H1 (cell line): ENCODE data around the gene OLFML2B. TPM values are rescaled to one million over a fixed set of nuclear protein-coding genes. Genes with fewer than 3 reads are reported as not detected.

Experiments
- CTCF ChIA-PET: fragments of 300-600 bp; sonication (Branson Sonifier 250); formaldehyde crosslinking; loops from one replicate; lab custom pipeline; 2021; ENCODE audit not compliant: partially characterized antibody; lab: Charles Lee
- POLR2A ChIA-PET: fragments of 300-600 bp; sonication (Branson Sonifier 250); formaldehyde crosslinking; loops from one replicate; lab custom pipeline; 2021; ENCODE audit warnings: inconsistent platforms; ENCODE audit not compliant: partially characterized antibody; lab: Charles Lee
- DNase-seq, 2 experiments: peaks; one replicate each; pipeline versions ENCODE4 v3.0.0 to v3.0.0-alpha.2; 2010 to 2022; ENCODE audit warnings: low spot score in 2 of 2, low read depth in 1 of 2, mixed read lengths in 1 of 2
- FAIRE-seq: peaks from 2 replicates; lab custom pipeline; 2011; peaks lifted over from hg19 to GRCh38; lab: Jason Lieb, UNC
- H2AFZ ChIP-seq: 2 replicates; pipeline ENCODE4 v1.8.1; 2012; ENCODE audit warnings: low read length, inconsistent platforms
- H2AK5ac ChIP-seq: 2 replicates; pipeline ENCODE4 v1.6.1; 2013; ENCODE audit warnings: low read depth, low read length
- H2BK120ac ChIP-seq: replicated peaks from 2 replicates; pipeline ENCODE3; 2013; ENCODE audit warnings: low read depth, low read length, inconsistent platforms
- H2BK12ac ChIP-seq: 2 replicates; pipeline ENCODE4 v1.6.1; 2013; ENCODE audit warnings: low read depth, low read length
- H2BK15ac ChIP-seq: 2 replicates; pipeline ENCODE4 v1.6.1; 2013; ENCODE audit warnings: low read length
- H2BK20ac ChIP-seq: 2 replicates; pipeline ENCODE4 v1.6.1; 2013; ENCODE audit warnings: low read length
- H2BK5ac ChIP-seq: 2 replicates; pipeline ENCODE4 v1.6.1; 2013; ENCODE audit warnings: low read depth, low read length
- H3K14ac ChIP-seq: 2 replicates; pipeline ENCODE4 v1.6.1; 2013; ENCODE audit warnings: inconsistent platforms; ENCODE audit not compliant: insufficient read length
- H3K18ac ChIP-seq: 2 replicates; pipeline ENCODE4 v1.6.1; 2013; ENCODE audit warnings: low read length; ENCODE audit errors: extremely low read depth
- H3K23ac ChIP-seq: 2 replicates; pipeline ENCODE4 v1.6.1; 2013; ENCODE audit warnings: inconsistent platforms; ENCODE audit not compliant: insufficient read length
- H3K23me2 ChIP-seq: 2 replicates; pipeline ENCODE4 v1.6.1; 2013; ENCODE audit warnings: low read depth, low read length
- H3K27ac ChIP-seq: 2 replicates; pipeline ENCODE4 v1.6.1; 2011; ENCODE audit warnings: low read depth, low read length, inconsistent platforms
- H3K27me3 ChIP-seq, 4 experiments: replicated peaks in 1 of 4; 1 replicate in 1 of 4; 2 replicates in 3 of 4; pipeline versions ENCODE4 v1.6.1 to v1.8.1; 2011 to 2013; ENCODE audit warnings: low read length in 3 of 4, mild to moderate bottlenecking in 3 of 4, inconsistent platforms in 2 of 4, mixed read lengths in 2 of 4, moderate library complexity in 1 of 4; ENCODE audit not compliant: control insufficient read depth in 3 of 4, insufficient read depth in 3 of 4; ENCODE audit errors: extremely low read depth in 1 of 4
- H3K36me3 ChIP-seq, 4 experiments: 2 replicates each; pipeline versions ENCODE4 v1.6.1 to v1.8.1; 2011 to 2013; ENCODE audit warnings: mild to moderate bottlenecking in 4 of 4, low read length in 3 of 4, moderate library complexity in 2 of 4, control low read depth in 1 of 4, inconsistent platforms in 1 of 4; ENCODE audit not compliant: insufficient read depth in 4 of 4, control insufficient read depth in 2 of 4
- H3K4ac ChIP-seq: replicated peaks from 2 replicates; pipeline ENCODE3; 2013; ENCODE audit warnings: low read length, low read depth, mixed read lengths, inconsistent platforms; ENCODE audit not compliant: insufficient read length
- H3K4me1 ChIP-seq, 4 experiments: replicated peaks in 1 of 4; 1 replicate in 1 of 4; 2 replicates in 3 of 4; pipeline versions ENCODE4 v1.6.1 to v1.8.1; 2011 to 2013; ENCODE audit warnings: low read length in 3 of 4, inconsistent platforms in 2 of 4, mixed read lengths in 1 of 4; ENCODE audit not compliant: insufficient read depth in 4 of 4, control insufficient read depth in 3 of 4
- H3K4me2 ChIP-seq, 2 experiments: 2 replicates each; pipeline versions ENCODE4 v1.6.1 to v1.8.1; 2011 to 2013; ENCODE audit warnings: low read depth in 2 of 2, low read length in 2 of 2, control low read depth in 1 of 2, inconsistent platforms in 1 of 2, mild to moderate bottlenecking in 1 of 2; ENCODE audit not compliant: insufficient read depth in 1 of 2
- H3K4me3 ChIP-seq, 4 experiments: fragments of 200-600, 300-600 bp in 1 of 4; sonication (generic), shearing (Covaris generic), sonication (Bioruptor Twin) in 1 of 4; 2 replicates each; pipeline versions ENCODE4 v1.5.1 to v1.8.1; 2011 to 2016; ENCODE audit warnings: low read length in 4 of 4, low read depth in 3 of 4, control low read depth in 2 of 4, inconsistent platforms in 2 of 4, mild to moderate bottlenecking in 2 of 4, mixed read lengths in 1 of 4, moderate library complexity in 1 of 4; ENCODE audit not compliant: insufficient read depth in 2 of 4; ENCODE audit errors: extremely low read depth in 1 of 4
- H3K56ac ChIP-seq: replicated peaks from 2 replicates; pipeline ENCODE3; 2013; ENCODE audit warnings: low read depth, mild to moderate bottlenecking, mixed read lengths, low read length, inconsistent platforms; ENCODE audit not compliant: insufficient read length
- H3K79me1 ChIP-seq: 2 replicates; pipeline ENCODE4 v1.6.1; 2013; ENCODE audit warnings: low read depth, low read length, control low read depth
- H3K79me2 ChIP-seq, 2 experiments: 2 replicates each; pipeline versions ENCODE4 v1.6.1 to v1.8.1; 2012 to 2013; ENCODE audit warnings: low read length in 2 of 2, mild to moderate bottlenecking in 2 of 2, inconsistent platforms in 1 of 2; ENCODE audit not compliant: insufficient read depth in 2 of 2, control insufficient read depth in 1 of 2
- H3K9ac ChIP-seq, 4 experiments: replicated peaks in 1 of 4; 1 replicate in 1 of 4; 2 replicates in 3 of 4; pipeline versions ENCODE4 v1.6.1 to v1.8.1; 2011 to 2013; ENCODE audit warnings: low read depth in 3 of 4, low read length in 3 of 4, control low read depth in 2 of 4, mild to moderate bottlenecking in 2 of 4, moderate library complexity in 2 of 4, inconsistent platforms in 1 of 4; ENCODE audit errors: extremely low read depth in 1 of 4
- H3K9me3 ChIP-seq, 2 experiments: 2 replicates each; pipeline versions ENCODE4 v1.6.1 to v1.8.1; 2012 to 2013; ENCODE audit warnings: mild to moderate bottlenecking in 2 of 2, moderate library complexity in 2 of 2, control low read depth in 1 of 2, inconsistent platforms in 1 of 2, low read depth in 1 of 2, low read length in 1 of 2, mixed read lengths in 1 of 2; ENCODE audit not compliant: insufficient read depth in 2 of 2
- H4K20me1 ChIP-seq, 2 experiments: replicated peaks in 1 of 2; 2 replicates each; pipeline versions ENCODE3 to v1.8.1; 2011 to 2013; ENCODE audit warnings: inconsistent platforms in 2 of 2, low read length in 2 of 2, mild to moderate bottlenecking in 1 of 2; ENCODE audit not compliant: insufficient read depth in 2 of 2, control insufficient read depth in 1 of 2
- H4K5ac ChIP-seq: 2 replicates; pipeline ENCODE4 v1.6.1; 2013; ENCODE audit warnings: low read length, low read depth, mixed read lengths, inconsistent platforms; ENCODE audit not compliant: insufficient read length
- H4K8ac ChIP-seq: 2 replicates; pipeline ENCODE4 v1.8.0; 2013; ENCODE audit warnings: mild to moderate bottlenecking, moderate library complexity, low read length, inconsistent platforms; ENCODE audit not compliant: insufficient read depth; ENCODE audit errors: extremely low read depth
- H4K91ac ChIP-seq: replicated peaks from 2 replicates; pipeline ENCODE3; 2013; ENCODE audit warnings: low read length, mixed read lengths, inconsistent platforms; ENCODE audit not compliant: insufficient read length
- BCL11A ChIP-seq, 2 experiments: IDR thresholded peaks; one replicate each; pipeline ENCODE4 v1.6.1; 2011; ENCODE audit warnings: low read depth in 2 of 2, low read length in 2 of 2, mild to moderate bottlenecking in 2 of 2
- BRCA1 ChIP-seq: IDR thresholded peaks from 2 replicates; pipeline ENCODE4 v1.6.1; 2012; ENCODE audit warnings: low read depth, low read length, improper control_type of control experiment
- CBX8 ChIP-seq: fragments of 300-800, 300-1000 bp; sonication (generic); IDR thresholded peaks from 2 replicates; pipeline ENCODE4 v1.7.1; 2016; ENCODE audit warnings: low read depth, low read length, borderline replicate concordance
- CEBPB ChIP-seq: IDR thresholded peaks from 2 replicates; pipeline ENCODE4 v1.6.1; 2012; ENCODE audit warnings: low read depth, low read length
- CHD1 ChIP-seq: IDR thresholded peaks from 2 replicates; pipeline ENCODE4 v1.6.1; 2012; ENCODE audit warnings: low read depth, low read length, improper control_type of control experiment
- GABPA ChIP-seq: IDR thresholded peaks from 2 replicates; pipeline ENCODE4 v1.6.1; 2011; ENCODE audit warnings: mild to moderate bottlenecking, low read length, moderate library complexity, borderline replicate concordance; ENCODE audit not compliant: insufficient read depth
- KDM1A ChIP-seq: fragments of 200-600, 300-600 bp; sonication (generic); IDR thresholded peaks from 2 replicates; pipeline ENCODE4 v1.7.1; 2016; ENCODE audit warnings: mild to moderate bottlenecking, low read length, borderline replicate concordance
- KDM5A ChIP-seq: fragments of 200-600 bp; IDR thresholded peaks from 2 replicates; pipeline ENCODE4 v1.7.1; 2012; ENCODE audit warnings: mild to moderate bottlenecking, low read length, inconsistent platforms, mixed read lengths
- SIN3A ChIP-seq, 2 experiments: IDR thresholded peaks in 1 of 2; conservative IDR thresholded peaks in 1 of 2; 2 replicates each; pipeline ENCODE4 v1.6.1; 2011 to 2012; ENCODE audit warnings: low read length in 2 of 2, improper control_type of control experiment in 1 of 2, low read depth in 1 of 2, mild to moderate bottlenecking in 1 of 2
- SP1 ChIP-seq: IDR thresholded peaks from 2 replicates; pipeline ENCODE4 v1.6.1; 2011; ENCODE audit warnings: low read depth, low read length
- SRF ChIP-seq: IDR thresholded peaks from 2 replicates; pipeline ENCODE4 v1.6.1; 2011; ENCODE audit warnings: mild to moderate bottlenecking, low read depth, low read length, moderate library complexity
- TCF12 ChIP-seq: IDR thresholded peaks from 2 replicates; pipeline ENCODE4 v1.6.1; 2011; ENCODE audit warnings: low read depth, mild to moderate bottlenecking, low read length
- WGBS, 2 experiments: shearing (Covaris generic) in 1 of 2; methylation state at CpG; one replicate each; pipeline versions ENCODE4 v1.1.6 to v1.1.7; 2013 to 2015; ENCODE audit warnings: low lambda C conversion rate in 2 of 2, mixed read lengths in 2 of 2, inconsistent platforms in 1 of 2, low coverage in 1 of 2, missing lambda C conversion rate in 1 of 2; ENCODE audit not compliant: insufficient replicate concordance in 2 of 2, insufficient coverage in 1 of 2, insufficient read length in 1 of 2; ENCODE audit errors: extremely low coverage in 1 of 2, missing lambda C conversion rate in 1 of 2; 5-methylcytosine and 5-hydroxymethylcytosine counted together
- polyA plus RNA-seq, 7 experiments: library from polyadenylated mRNA; depleted of rRNA in 3 of 7; stranded (reverse) in 5 of 7; unstranded in 2 of 7; fragments of >200 nt in 5 of 7; fragments of 200-250 nt in 2 of 7; gene quantifications; 1 replicate in 5 of 7; 2 replicates in 1 of 7; 4 replicates in 1 of 7; pipeline versions ENCODE4 v1.2.1 to v1.2.3, GENCODE V29; 2011 to 2013; ENCODE audit warnings: missing spikeins in 2 of 7, mixed read lengths in 2 of 7
- total RNA-seq: library from RNA; stranded (reverse); fragmentation: NEBNext Ultra II Directional; extraction: Animal tissue kit (Norgen Biotek cat#: 25700); gene quantifications from 2 replicates; pipeline ENCODE4 v1.2.1, GENCODE V29; 2021
- TF ChIP-seq, protein P1 (sequence below): IDR thresholded peaks from 2 replicates; pipeline ENCODE4 v1.6.1; 2012; ENCODE audit warnings: inconsistent platforms

The OLFML2B gene
- total and polyA plus RNA-seq, 2 of the 8 experiments (the other 6 are each of a cell fraction or from before 2014, with no cell fraction given), result 6.5 to 10.4 TPM

DNA sequence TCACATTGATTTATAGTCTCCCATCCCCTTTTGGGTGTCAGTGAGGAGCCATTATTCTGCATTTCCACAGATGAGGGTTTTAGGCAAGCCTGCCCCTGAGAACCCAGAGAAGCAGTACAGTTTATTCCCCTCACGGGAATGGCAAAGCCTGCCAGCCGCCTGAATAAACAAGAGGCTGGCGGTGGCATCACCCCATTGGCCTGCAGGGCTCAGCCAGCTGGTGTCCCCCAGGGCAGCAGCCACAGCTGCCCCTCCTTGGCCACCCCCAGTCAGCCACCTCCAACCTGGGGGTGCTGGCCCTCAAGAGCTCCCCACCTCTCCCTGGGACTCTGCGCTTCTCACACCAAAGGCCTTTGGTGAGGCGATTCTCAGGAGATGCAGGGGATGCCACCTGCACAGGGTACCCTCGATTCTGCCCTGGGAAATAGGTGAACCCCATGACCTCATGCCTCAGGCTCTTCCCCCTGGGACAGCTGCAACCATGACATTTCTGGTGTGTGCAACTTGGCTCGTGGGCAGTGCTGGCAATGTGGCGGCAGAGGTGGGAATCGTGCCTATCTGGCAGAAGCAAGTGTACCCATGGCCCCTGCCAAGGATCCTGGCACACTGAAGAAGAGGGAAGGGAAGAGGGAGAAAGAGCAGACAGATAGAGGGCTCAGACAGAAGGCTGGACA is 14.0 kb downstream of the OLFML2B start:
- H2BK5ac ChIP-seq, result 0 out of 2 replicates have a peak overlapping the region, but pooled peaks have one; percentile 28
- no peaks in the 10 kb centered on the region; the same call in 1 of the 2 replicates for H3K23me2 ChIP-seq
- CTCF ChIA-PET, result interaction anchor here (0.7 kb wide), 1 partner anchor 32 kb away, joined by 3 read pairs; no protein-coding TSS in a partner anchor
- H2BK12ac ChIP-seq, result no peak overlapping the region
- H4K20me1 ChIP-seq, result no peaks in the 10 kb centered on the region
- TF ChIP-seq KDM5A, result no peak
- no peak for TF ChIP-seq SIN3A (conservative IDR thresholded peaks at IDR 0.05 in 1 of 2, IDR thresholded peaks at IDR 0.05 in 1 of 2; ENCODE audit: low read depth in 1 of 2, low read length in 2 of 2)
- no peak for TF ChIP-seq BCL11A (IDR thresholded peaks at IDR 0.05; ENCODE audit: low read depth in 2 of 2, low read length in 2 of 2)
- TF ChIP-seq SRF, result no peak
- TF ChIP-seq KDM1A, result no peak
- TF ChIP-seq BRCA1, result no peak
- no peak for TF ChIP-seq SP1
- TF ChIP-seq, protein P1, sequence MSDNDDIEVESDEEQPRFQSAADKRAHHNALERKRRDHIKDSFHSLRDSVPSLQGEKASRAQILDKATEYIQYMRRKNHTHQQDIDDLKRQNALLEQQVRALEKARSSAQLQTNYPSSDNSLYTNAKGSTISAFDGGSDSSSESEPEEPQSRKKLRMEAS, result no peak
- TF ChIP-seq GABPA, result no peak
- TF ChIP-seq CEBPB, result no peak
- no peak for TF ChIP-seq TCF12
- no peak for TF ChIP-seq CHD1
- no peak for TF ChIP-seq CBX8
- H3K18ac ChIP-seq, result no peak overlapping the region
- H3K27me3 ChIP-seq, result no peaks in the 10 kb centered on the region
- no peak overlapping the region for H3K27ac ChIP-seq
- no peak for FAIRE-seq
- H2AFZ ChIP-seq, result no peak overlapping the region
- peaks cover 0 to 5% of the 10 kb centered on the region in 2 experiments; a peak in 1 of 4 replicates for H3K9me3 ChIP-seq
- no peaks in the 10 kb centered on the region for H3K79me1 ChIP-seq
- no peak overlapping the region for H2AK5ac ChIP-seq
- POLR2A ChIA-PET, result no interaction called here
- H2BK120ac ChIP-seq, result no peak overlapping the region
- WGBS, 2 experiments, result 79% methylated on average over 9 of the region's 9 CpGs; no CpG with 5 or more reads in 1 of the 2 experiments
- no peak overlapping the region; a peak in 1 of 7 replicates for H3K9ac ChIP-seq
- no peak overlapping the region for H3K4me3 ChIP-seq
- no peak overlapping the region for H4K5ac ChIP-seq
- no peaks in the 10 kb centered on the region for H3K36me3 ChIP-seq
- H2BK15ac ChIP-seq, result 0 out of 2 replicates have a peak overlapping the region, but pooled peaks have one; percentile 48
- no peak overlapping the region for H3K4me2 ChIP-seq
- H2BK20ac ChIP-seq, result peak overlapping the region; percentile 68; the same call in 1 of the 2 replicates
- H4K91ac ChIP-seq, result no peak overlapping the region
- H3K4ac ChIP-seq, result no peak overlapping the region
- no peak overlapping the region for H3K56ac ChIP-seq
- no peak overlapping the region for H4K8ac ChIP-seq
- H3K14ac ChIP-seq, result no peak overlapping the region
- H3K79me2 ChIP-seq, result no peaks in the 10 kb centered on the region
- peaks cover 2 to 9% (median 5%) of the 10 kb centered on the region in 4 experiments; a peak in 3 of 7 replicates for H3K4me1 ChIP-seq
- H3K23ac ChIP-seq, result no peak overlapping the region
- DNase-seq, result no peak
